CD8-positive, alpha-beta memory T cell (primary cell): ENCODE results near the gene PILRA. TPM values are rescaled to one million over a fixed set of nuclear protein-coding genes. Genes with fewer than 3 reads are reported as not detected.

Source experiments
- CTCF ChIA-PET: fragments of 350-600 bp; sonication (Branson Sonifier 250); formaldehyde crosslinking; loops from one replicate; lab custom pipeline; 2021; ENCODE audit warnings: antibody characterized with exemption; lab: Charles Lee
- POLR2A ChIA-PET: fragments of 350-600 bp; sonication (Branson Sonifier 250); formaldehyde crosslinking; loops from one replicate; lab custom pipeline; 2021; ENCODE audit warnings: antibody characterized with exemption; lab: Charles Lee
- DNase-seq, 5 donors: peaks; one replicate each; pipeline versions ENCODE4 v3.0.0 to v3.0.0-alpha.2; 2020 to 2022; ENCODE audit warnings: mixed read lengths in 1 of 5
- H3K27ac ChIP-seq: one replicate; pipeline ENCODE4 v1.7.0; 2013; ENCODE audit warnings: low read depth, mild to moderate bottlenecking, low read length, moderate library complexity
- H3K27me3 ChIP-seq: 2 replicates; pipeline ENCODE4 v1.7.0; 2013; ENCODE audit warnings: low read length, mild to moderate bottlenecking; ENCODE audit not compliant: insufficient read depth, poor library complexity, severe bottlenecking
- H3K36me3 ChIP-seq: 2 replicates; pipeline ENCODE4 v1.7.0; 2013; ENCODE audit warnings: mild to moderate bottlenecking, low read length, moderate library complexity; ENCODE audit not compliant: insufficient read depth
- H3K4me1 ChIP-seq: 2 replicates; pipeline ENCODE4 v1.7.0; 2013; ENCODE audit warnings: mild to moderate bottlenecking, low read length, moderate library complexity; ENCODE audit not compliant: insufficient read depth
- H3K4me3 ChIP-seq: 2 replicates; pipeline ENCODE4 v1.7.0; 2013; ENCODE audit warnings: mild to moderate bottlenecking, low read length
- H3K9me3 ChIP-seq: 2 replicates; pipeline ENCODE4 v1.7.0; 2013; ENCODE audit warnings: mild to moderate bottlenecking, low read length
- H3K27ac Mint-ChIP-seq, 8 donors: one replicate each; pipeline ENCODE4 v1.8.0; 2020 to 2021; ENCODE audit warnings: mixed read lengths in 8 of 8, mild to moderate bottlenecking in 6 of 8, inconsistent platforms in 3 of 8, moderate library complexity in 3 of 8
- H3K27me3 Mint-ChIP-seq, 2 donors: one replicate each; pipeline ENCODE4 v1.8.0; 2020 to 2021; ENCODE audit warnings: mixed read lengths in 2 of 2, mild to moderate bottlenecking in 1 of 2, moderate library complexity in 1 of 2
- H3K36me3 Mint-ChIP-seq, 3 donors: one replicate each; pipeline ENCODE4 v1.8.0; 2020 to 2021; ENCODE audit warnings: mixed read lengths in 3 of 3, inconsistent platforms in 1 of 3, mild to moderate bottlenecking in 1 of 3
- H3K4me1 Mint-ChIP-seq, 3 donors: one replicate each; pipeline ENCODE4 v1.8.0; 2020 to 2021; ENCODE audit warnings: mixed read lengths in 3 of 3, inconsistent platforms in 1 of 3, mild to moderate bottlenecking in 1 of 3
- H3K4me3 Mint-ChIP-seq, 7 donors: one replicate each; pipeline ENCODE4 v1.8.0; 2020 to 2021; ENCODE audit warnings: mixed read lengths in 7 of 7, mild to moderate bottlenecking in 6 of 7, moderate library complexity in 4 of 7, inconsistent platforms in 2 of 7
- H3K9me3 Mint-ChIP-seq, 5 donors: one replicate each; pipeline ENCODE4 v1.8.0; 2020 to 2022; ENCODE audit warnings: mixed read lengths in 5 of 5, mild to moderate bottlenecking in 3 of 5, moderate library complexity in 2 of 5, inconsistent platforms in 1 of 5
- polyA plus RNA-seq: library from polyadenylated mRNA; unstranded; fragments of 300-500 nt; fragmentation: Illumina TruSeq; gene quantifications from one replicate; pipeline ENCODE4 v1.2.3, GENCODE V29; 2021
- total RNA-seq, 2 experiments: library from RNA; stranded (reverse); gene quantifications; one replicate each; pipeline ENCODE4 v1.2.3, GENCODE V29; 2021

PILRA gene
- total and polyA plus RNA-seq, 3 experiments from 2014 or later = 0.37 to 1.9 (median 0.84) TPM

- Histone ChIP-seq H3K4me1 (no peaks in the 10 kb centered on the region), H3K27ac (no peak overlapping the region), H3K27me3 (no peaks in the 10 kb centered on the region), H3K36me3 (no peaks in the 10 kb centered on the region), H3K4me3 (no peak overlapping the region), H3K9me3 (no peaks in the 10 kb centered on the region)
- no peaks in the 10 kb centered on the region for H3K9me3 Mint-ChIP-seq
- DNase-seq = no peak
- ChIA-PET CTCF (no interaction called here), POLR2A (no interaction called here)
- no peak overlapping the region for H3K4me3 Mint-ChIP-seq
- H3K27ac Mint-ChIP-seq = peak overlapping the region in 1 of 8 donors; percentile 15
- peaks cover 0 to 7% (median 3%) of the 10 kb centered on the region in 3 donors for H3K4me1 Mint-ChIP-seq
- H3K27me3 Mint-ChIP-seq = peaks cover 3 to 10% of the 10 kb centered on the region in 2 donors
- H3K36me3 Mint-ChIP-seq = no peaks in the 10 kb centered on the region
Observed at GRCh38 chr7:100384628-100385294, 11.5 kb downstream of the PILRA start.

- Histone ChIP-seq H3K4me3 (no peak overlapping the region), H3K36me3 (no peaks in the 10 kb centered on the region), H3K4me1 (no peaks in the 10 kb centered on the region), H3K9me3 (no peaks in the 10 kb centered on the region), H3K27me3 (no peaks in the 10 kb centered on the region), H3K27ac (no peak overlapping the region)
- H3K36me3 Mint-ChIP-seq = no peaks in the 10 kb centered on the region
- CTCF ChIA-PET = no interaction called here
- no peak for DNase-seq
- no peak overlapping the region for H3K4me3 Mint-ChIP-seq
- H3K9me3 Mint-ChIP-seq = no peaks in the 10 kb centered on the region
- peaks cover 4 to 21% of the 10 kb centered on the region in 2 donors for H3K27me3 Mint-ChIP-seq
- no peak overlapping the region for H3K27ac Mint-ChIP-seq
- H3K4me1 Mint-ChIP-seq = peaks cover 0 to 7% (median 3%) of the 10 kb centered on the region in 3 donors
- POLR2A ChIA-PET = no interaction called here
Observed at GRCh38 chr7:100386940-100387339, 13.7 kb downstream of the PILRA start.

- Mint-ChIP-seq H3K4me1 (peaks cover 0 to 2% (median 1%) of the 10 kb centered on the region in 3 donors), H3K27me3 (peaks cover 4 to 21% of the 10 kb centered on the region in 2 donors), H3K4me3 (no peak overlapping the region)
Observed at GRCh38 chr7:100387695-100388094, 14.4 kb downstream of the PILRA start.

GRCh38 chr7:100389437-100390088 lies 16.3 kb downstream of the PILRA start:
- no peak overlapping the region for H3K27ac Mint-ChIP-seq
- H3K36me3 ChIP-seq = no peaks in the 10 kb centered on the region
- CTCF ChIA-PET = interaction anchor here (0.7 kb wide), 1 partner anchor 19 kb away, joined by 4 read pairs; no protein-coding TSS in a partner anchor
- no peaks in the 10 kb centered on the region for H3K4me1 Mint-ChIP-seq
- no peak overlapping the region for H3K27ac ChIP-seq
- no peaks in the 10 kb centered on the region for H3K36me3 Mint-ChIP-seq
- H3K4me1 ChIP-seq = no peaks in the 10 kb centered on the region
- no peak for DNase-seq
- POLR2A ChIA-PET = no interaction called here
- H3K27me3 Mint-ChIP-seq = peaks cover 6 to 18% of the 10 kb centered on the region in 2 donors
- H3K9me3 Mint-ChIP-seq = no peaks in the 10 kb centered on the region
- no peaks in the 10 kb centered on the region for H3K9me3 ChIP-seq
- no peak overlapping the region for H3K4me3 Mint-ChIP-seq
- H3K27me3 ChIP-seq = no peaks in the 10 kb centered on the region
- H3K4me3 ChIP-seq = no peak overlapping the region

More at GRCh38 chr7:100387695-100388094, 14.4 kb downstream of the PILRA start:
- Histone ChIP-seq H3K27me3 (no peaks in the 10 kb centered on the region), H3K27ac (no peak overlapping the region), H3K36me3 (no peaks in the 10 kb centered on the region), H3K4me3 (no peak overlapping the region), H3K4me1 (no peaks in the 10 kb centered on the region), H3K9me3 (no peaks in the 10 kb centered on the region)
- DNase-seq = no peak
- H3K36me3 Mint-ChIP-seq = no peaks in the 10 kb centered on the region
- CTCF ChIA-PET = no interaction called here
- POLR2A ChIA-PET = no interaction called here
- no peaks in the 10 kb centered on the region for H3K9me3 Mint-ChIP-seq
- no peak overlapping the region for H3K27ac Mint-ChIP-seq

GRCh38 chr7:100390286-100391009 lies 17.2 kb downstream of the PILRA start:
- CTCF ChIA-PET = no interaction called here
- no peak overlapping the region for H3K4me3 ChIP-seq
- Mint-ChIP-seq H3K9me3 (no peaks in the 10 kb centered on the region), H3K27ac (no peak overlapping the region), H3K4me3 (no peak overlapping the region), H3K27me3 (peaks cover 6 to 18% of the 10 kb centered on the region in 2 donors), H3K4me1 (peaks cover 0 to 3% (median 1%) of the 10 kb centered on the region in 3 donors), H3K36me3 (no peaks in the 10 kb centered on the region)
- H3K4me1 ChIP-seq = no peaks in the 10 kb centered on the region
- DNase-seq = no peak
- no peaks in the 10 kb centered on the region for H3K9me3 ChIP-seq
- POLR2A ChIA-PET = no interaction called here
- H3K36me3 ChIP-seq = no peaks in the 10 kb centered on the region
- H3K27me3 ChIP-seq = no peaks in the 10 kb centered on the region
- no peak overlapping the region for H3K27ac ChIP-seq

GRCh38 chr7:100393233-100393905 lies 20.1 kb downstream of the PILRA start:
- no peaks in the 10 kb centered on the region for H3K9me3 Mint-ChIP-seq
- ChIA-PET POLR2A (no interaction called here), CTCF (interaction anchor here (0.9 to 1.6 kb wide), 2 partner anchors 10 to 12 kb away, joined by 3 read pairs; no protein-coding TSS in a partner anchor)
- H3K9me3 ChIP-seq = no peaks in the 10 kb centered on the region
- no peak overlapping the region for H3K27ac ChIP-seq
- H3K4me1 Mint-ChIP-seq = peaks cover 14 to 26% (median 24%) of the 10 kb centered on the region in 3 donors
- no peaks in the 10 kb centered on the region for H3K27me3 ChIP-seq
- no peak overlapping the region for H3K27ac Mint-ChIP-seq
- no peak overlapping the region for H3K4me3 Mint-ChIP-seq
- H3K36me3 Mint-ChIP-seq = no peaks in the 10 kb centered on the region
- H3K4me1 ChIP-seq = peaks cover 18% of the 10 kb centered on the region
- no peaks in the 10 kb centered on the region for H3K36me3 ChIP-seq
- H3K4me3 ChIP-seq = no peak overlapping the region
- H3K27me3 Mint-ChIP-seq = peaks cover 5 to 18% of the 10 kb centered on the region in 2 donors
- DNase-seq = no peak

GRCh38 chr7:100394077-100394476 lies 20.8 kb downstream of the PILRA start:
- POLR2A ChIA-PET = no interaction called here
- CTCF ChIA-PET = interaction anchor here (1.6 kb wide), 1 partner anchor 9 kb away, joined by 3 read pairs; no protein-coding TSS in a partner anchor

More at GRCh38 chr7:100394077-100394476, 20.8 kb downstream of the PILRA start:
- peaks cover 18% of the 10 kb centered on the region for H3K4me1 ChIP-seq
- no peaks in the 10 kb centered on the region for H3K9me3 ChIP-seq
- no peaks in the 10 kb centered on the region for H3K36me3 ChIP-seq
- Mint-ChIP-seq H3K36me3 (no peaks in the 10 kb centered on the region), H3K4me1 (peaks cover 17 to 30% (median 28%) of the 10 kb centered on the region in 3 donors), H3K4me3 (peak overlapping the region in 1 of 7 donors; percentile 63), H3K27ac (peak overlapping the region in 1 of 8 donors; percentile 46), H3K27me3 (peaks cover 4 to 18% of the 10 kb centered on the region in 2 donors), H3K9me3 (no peaks in the 10 kb centered on the region)
- H3K27me3 ChIP-seq = no peaks in the 10 kb centered on the region
- DNase-seq = no peak
- no peak overlapping the region for H3K4me3 ChIP-seq
- no peak overlapping the region for H3K27ac ChIP-seq
